ENCODE measurements around the gene TPP2. TPM values are rescaled to one million over a fixed set of nuclear protein-coding genes. Genes with fewer than 3 reads are reported as not detected.

Gene TPP2
- total RNA-seq, 4 donors from 2014 or later = 26.2 to 61.0 (median 30.5) TPM

GRCh38 chr13:102726430-102726829 is 129.6 kb downstream of the TPP2 start:
- WGBS = 44% methylated on average over 2 of the region's 2 CpGs

More at GRCh38 chr13:102726430-102726829, 129.6 kb downstream of the TPP2 start:
- Histone ChIP-seq H3K4me3 (no peak overlapping the region), H3K27me3 (no peaks in the 10 kb centered on the region), H3K4me1 (no peaks in the 10 kb centered on the region), H3K36me3 (no peaks in the 10 kb centered on the region), H3K9me3 (no peaks in the 10 kb centered on the region), H3K27ac (no peak overlapping the region)
- no peak for DNase-seq (ENCODE audit: low spot score in 2 of 2)
- TF ChIP-seq POLR2A (IDR thresholded peaks at IDR 0.05) (no peak), EP300 (IDR thresholded peaks at IDR 0.05) (no peak), CTCF (IDR thresholded peaks at IDR 0.05) (no peak), POLR2AphosphoS5 (IDR thresholded peaks at IDR 0.05) (no peak)

Other genes with a start within 250 kb of the TPP2 start
- gene FGF14, start 194.9 kb upstream of the TPP2 start, total RNA-seq = 1 to 10 TPM in 1 of 4 donors, under 1 TPM in 3; 0.08 to 1.4 (median 0.22) TPM
- not detected for gene METTL21C, start 98.1 kb downstream of the TPP2 start, total RNA-seq
- gene TEX30, start 176.8 kb downstream of the TPP2 start, total RNA-seq = 10 to 100 TPM in 1 of 4 donors, 1 to 10 TPM in 3; 4.4 to 11.5 (median 6.8) TPM
- 1 to 10 TPM; 2.5 to 2.8 (median 2.7) TPM for gene POGLUT2, start 202.0 kb downstream of the TPP2 start, total RNA-seq
- gene BIVM, start 202.1 kb downstream of the TPP2 start, total RNA-seq = 10 to 100 TPM in 2 of 4 donors, 1 to 10 TPM in 2; 3.3 to 21.1 (median 7.3) TPM
- gene ERCC5, start 249.0 kb downstream of the TPP2 start, total RNA-seq = 100 to 1,000 TPM in 1 of 4 donors, 10 to 100 TPM in 3; 31.6 to 144 (median 52.2) TPM

Data from suprapubic skin (tissue), 4 donors.